Effector CD8-positive, alpha-beta T cell (primary cell): Measurements from ENCODE around the gene UBN1.
"Not testable (repeated sequence)": the region's sequence is repeated elsewhere in the genome, so short reads cannot be mapped to it uniquely, and the experiment has no call there.

Source experiments
- DNase-seq: peaks from one replicate; lab custom pipeline; 2025; lab: John Stamatoyannopoulos, UW

Gene UBN1

DNA sequence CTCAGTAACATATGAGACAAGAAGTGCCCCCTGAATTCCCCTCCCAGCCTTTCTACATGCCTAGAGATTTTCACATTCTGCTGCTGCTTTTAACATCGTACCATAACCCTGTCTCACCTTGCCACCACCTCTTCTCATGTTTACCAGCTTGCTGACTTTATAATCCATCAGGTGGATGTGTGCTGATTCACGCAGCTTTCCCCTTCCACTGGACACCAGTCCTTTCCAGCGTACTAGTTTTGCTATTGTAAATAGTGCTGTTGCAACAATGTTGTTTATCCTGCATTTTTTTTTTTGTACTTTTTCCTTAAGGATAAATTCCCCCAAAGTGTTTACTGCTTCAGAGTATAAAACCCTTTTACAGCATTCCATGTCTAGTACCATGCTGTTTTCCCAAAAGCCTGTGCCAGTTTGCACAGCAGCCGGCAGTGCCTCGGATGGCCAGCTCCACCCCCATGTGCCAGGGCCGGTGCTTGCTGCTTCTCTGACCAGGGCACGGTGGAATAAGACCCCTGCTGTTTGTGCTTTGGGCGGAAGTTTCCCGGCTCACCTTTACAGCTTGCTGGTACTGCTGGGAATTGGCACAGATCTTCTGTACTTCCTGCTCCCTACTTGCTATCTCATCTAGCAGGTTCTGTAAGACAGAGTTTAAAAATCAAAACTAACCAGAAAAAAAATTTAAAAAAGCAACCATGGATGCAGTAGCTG is 41.3 kb downstream of the UBN1 start:
- DNase-seq = no peak

- DNase-seq = no peak
Measured at GRCh38 chr16:4890026-4890425, 42.7 kb downstream of the UBN1 start.

- no peak for DNase-seq
Measured at GRCh38 chr16:4890686-4891085, 43.4 kb downstream of the UBN1 start.

DNA sequence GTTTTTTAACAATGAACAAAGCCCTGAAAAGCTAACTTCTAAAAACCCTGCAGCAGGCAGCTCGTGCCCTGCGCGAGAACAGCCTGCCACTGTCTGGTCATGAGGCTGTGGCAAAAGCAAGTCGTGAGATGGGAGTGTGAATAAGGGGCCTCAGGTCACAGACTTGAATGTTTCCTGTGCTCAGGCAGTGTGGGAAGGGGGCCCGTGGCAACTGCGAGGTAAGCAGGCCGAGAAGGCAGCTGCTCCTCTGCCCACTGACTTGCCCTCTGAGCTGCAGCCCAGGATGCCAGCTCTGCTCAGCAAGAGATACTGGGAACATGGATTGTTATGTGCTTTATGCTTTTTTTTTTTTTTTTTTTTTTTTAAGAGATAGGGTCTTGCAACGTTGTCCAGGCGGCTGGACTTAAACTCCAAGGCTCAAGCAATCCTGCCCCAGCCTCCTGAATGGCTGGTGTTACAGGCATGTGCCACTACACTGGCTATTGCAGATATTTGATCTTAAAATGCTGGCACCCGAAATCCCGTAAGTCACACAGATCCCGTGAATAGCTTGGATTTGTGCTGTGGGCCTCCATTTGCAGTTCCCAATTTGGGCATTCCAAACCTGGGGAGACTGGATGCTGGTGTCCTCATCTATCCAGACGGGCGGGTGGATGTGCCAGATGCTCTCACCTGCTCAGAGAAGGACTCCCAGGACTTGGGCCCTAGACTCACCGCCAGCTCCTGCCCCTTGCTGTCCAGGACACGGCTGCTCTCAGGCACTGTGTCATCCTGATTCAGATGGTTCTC is 44.0 kb downstream of the UBN1 start:
- no peak for DNase-seq

DNA sequence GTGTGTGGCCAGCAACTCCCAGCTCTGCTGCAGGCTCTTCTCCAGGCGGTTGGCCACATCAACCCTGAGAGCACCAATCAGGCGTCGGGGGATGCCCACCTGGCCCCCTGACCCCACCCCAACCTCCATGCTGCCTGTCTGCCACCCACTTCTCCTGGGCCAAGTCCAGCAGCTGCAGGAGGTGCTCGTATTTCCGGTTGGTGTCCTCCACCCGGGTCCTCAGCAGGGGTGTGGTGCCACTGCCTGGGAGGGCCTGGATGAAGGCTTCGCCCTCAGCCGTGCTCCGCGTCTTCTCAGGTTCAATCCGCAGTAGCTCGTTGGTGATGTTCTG is 44.6 kb downstream of the UBN1 start:
- DNase-seq = no peak

- no peak for DNase-seq
Measured at GRCh38 chr16:4892361-4893102, 45.3 kb downstream of the UBN1 start.

DNA sequence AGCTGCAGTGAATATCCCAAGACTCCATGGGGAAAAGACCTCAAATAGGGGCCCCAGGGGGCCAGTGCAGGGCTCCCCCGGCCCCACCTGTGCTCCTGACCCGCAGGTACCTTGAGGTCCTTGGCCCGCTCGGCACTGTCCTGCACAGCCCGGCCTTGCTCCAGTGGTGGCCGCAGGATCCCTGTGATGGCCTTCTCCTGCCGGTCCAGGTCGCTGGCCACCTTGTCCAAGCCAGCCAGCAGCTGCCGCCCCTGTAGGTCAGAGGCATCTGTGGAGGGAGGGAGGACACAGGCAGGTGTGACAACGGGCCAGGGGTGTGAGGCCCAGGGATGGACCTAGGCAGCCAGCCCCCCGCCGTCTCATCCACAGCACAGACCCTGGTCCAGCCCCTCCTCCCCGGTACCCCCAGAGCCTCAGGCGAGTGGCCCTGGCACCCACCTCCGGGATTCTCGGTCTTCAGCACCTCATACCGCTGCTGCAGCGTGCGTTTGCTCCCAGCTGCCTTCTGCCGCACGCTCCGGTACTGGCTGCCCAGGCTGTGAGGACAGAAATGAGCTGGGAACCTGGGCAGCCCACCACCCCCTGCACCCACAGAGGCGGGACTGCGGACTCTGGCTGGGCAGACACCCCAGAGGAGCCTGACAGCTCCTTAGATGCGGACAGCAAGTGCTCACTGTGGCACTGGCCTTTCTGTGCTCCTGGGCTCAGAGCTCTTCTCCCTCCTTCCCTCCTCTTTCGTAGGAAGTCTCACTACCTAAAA is 46.0 kb downstream of the UBN1 start:
- no peak for DNase-seq

DNA sequence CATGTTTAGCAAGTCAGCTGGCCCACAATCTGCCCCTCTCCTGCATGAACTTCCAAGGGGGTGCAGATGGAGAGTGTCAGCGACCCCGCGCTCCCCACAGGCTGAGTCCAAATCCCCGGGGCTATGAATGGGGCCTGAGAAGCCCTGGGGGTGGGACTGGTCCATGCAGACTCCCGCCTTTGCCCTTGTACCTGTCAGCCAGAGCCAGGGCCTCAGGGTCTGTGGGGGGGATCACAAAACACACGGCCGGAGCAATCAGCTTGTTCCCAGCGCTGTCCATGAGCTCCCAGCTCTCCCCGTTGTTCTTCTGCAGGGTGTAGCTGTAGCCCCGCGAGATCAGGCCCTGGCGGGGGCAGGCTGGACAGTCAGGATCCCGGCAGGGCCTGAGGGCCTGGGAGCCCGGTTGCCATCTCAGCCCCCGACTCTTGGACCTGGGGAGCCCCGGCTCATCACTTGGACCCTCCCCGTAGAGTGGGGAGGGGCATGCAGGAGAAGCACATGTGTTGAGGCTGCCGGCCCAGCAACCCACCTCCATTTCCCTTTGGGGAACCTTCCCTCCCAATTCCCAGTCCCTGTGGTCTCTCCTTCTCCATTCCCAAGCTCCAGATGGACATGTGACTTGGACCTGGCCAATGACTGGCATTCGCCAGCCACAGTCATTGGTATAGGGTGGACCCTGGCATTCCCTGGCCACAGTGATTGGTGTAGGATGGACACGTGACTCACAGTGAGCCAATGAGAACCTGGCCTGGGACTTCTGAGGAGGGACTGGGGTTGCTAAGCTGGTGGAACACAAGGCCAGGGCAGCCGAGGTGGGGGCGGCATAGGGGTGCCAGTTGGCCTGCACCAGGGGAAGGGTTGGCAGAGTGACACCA is 47.2 kb downstream of the UBN1 start:
- no peak for DNase-seq

DNA sequence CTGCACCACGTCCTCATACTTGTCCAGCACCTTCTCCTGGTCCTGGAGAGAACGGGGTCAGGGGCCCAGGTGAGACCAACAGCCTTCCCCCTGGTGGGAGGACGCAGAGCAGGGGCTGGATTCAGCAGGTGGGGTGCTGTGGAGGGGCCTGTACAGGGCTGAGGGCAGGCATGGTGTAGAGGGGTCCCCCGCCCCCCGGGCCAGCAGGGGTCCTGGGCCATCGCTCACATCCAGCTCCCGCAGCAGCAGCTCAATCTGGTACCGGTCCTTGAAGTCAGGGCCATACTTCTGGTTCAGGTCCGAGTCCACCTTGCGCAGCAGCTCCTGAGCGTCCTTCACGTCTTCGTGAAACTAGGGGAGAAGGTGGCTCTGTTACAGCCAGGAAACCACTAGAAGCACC is 48.1 kb downstream of the UBN1 start:
- no peak for DNase-seq

GRCh38 chr16:4896761-4897160 is 49.5 kb downstream of the UBN1 start:
- DNase-seq = not testable (repeated sequence)

- DNase-seq = no peak
Measured at GRCh38 chr16:4897328-4897727, 50.0 kb downstream of the UBN1 start.

- DNase-seq = no peak
Measured at GRCh38 chr16:4898811-4899473, 51.7 kb downstream of the UBN1 start.

GRCh38 chr16:4899474-4899846 is 52.2 kb downstream of the UBN1 start:
- no peak for DNase-seq

DNA sequence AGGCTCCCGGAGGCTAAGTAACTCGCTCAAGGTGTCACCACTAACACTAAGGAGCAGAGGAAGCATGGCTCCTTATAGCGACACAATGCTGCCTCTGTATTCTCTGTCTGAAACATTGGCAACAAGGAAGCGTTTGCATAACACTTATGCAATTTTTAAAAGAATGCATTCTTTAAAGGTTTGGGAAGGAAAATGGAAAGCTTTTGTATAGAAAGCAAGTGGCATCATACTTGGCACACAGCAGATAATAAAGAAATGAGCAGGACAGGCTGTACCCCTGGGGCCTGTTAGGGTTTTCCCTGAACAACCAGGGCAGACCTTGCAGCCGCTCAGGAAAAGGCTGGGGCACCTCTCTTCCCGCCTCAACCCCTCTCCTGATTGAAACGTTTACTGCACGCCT is 52.8 kb downstream of the UBN1 start:
- no peak for DNase-seq

DNA sequence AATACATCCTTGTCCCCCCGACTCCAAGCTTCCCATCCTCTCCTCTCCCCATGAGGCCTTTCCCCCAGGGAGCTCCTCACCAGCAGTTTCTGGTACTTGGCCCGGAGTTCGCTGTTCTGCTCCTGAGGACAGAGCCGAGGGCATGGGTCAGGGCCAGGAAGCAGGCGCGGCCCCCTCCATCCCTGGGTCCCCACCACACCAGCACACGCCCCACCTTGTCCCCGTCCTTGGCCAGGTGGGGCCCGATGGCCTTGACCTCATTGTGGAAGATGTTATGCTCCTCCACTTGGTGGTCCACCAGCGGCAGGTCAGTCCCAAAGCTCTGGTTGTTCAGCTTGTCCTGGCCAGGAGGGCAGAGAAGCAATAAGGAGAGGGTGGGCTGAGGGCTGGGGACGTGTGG is 53.5 kb downstream of the UBN1 start:
- DNase-seq = no peak

DNA sequence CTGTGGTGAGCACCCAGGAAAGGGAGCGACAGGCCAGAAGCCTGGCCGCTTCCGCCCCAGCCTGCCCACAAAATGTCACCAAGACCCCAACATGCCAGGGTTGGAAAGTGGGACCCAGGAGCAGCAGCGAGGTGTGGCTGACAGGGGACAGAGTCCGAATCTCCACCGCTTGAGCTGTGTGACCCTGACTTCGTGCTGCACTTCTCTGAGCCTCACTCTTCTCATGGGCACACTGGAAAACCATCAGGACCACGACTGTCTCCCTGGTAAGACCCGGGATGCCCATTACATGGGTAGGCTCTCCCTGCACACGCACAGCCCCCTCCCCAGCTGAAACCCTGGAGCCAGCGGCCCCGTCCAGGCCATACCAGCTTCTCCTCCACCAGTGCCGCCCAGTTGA is 54.8 kb downstream of the UBN1 start:
- no peak for DNase-seq

- DNase-seq = no peak
Measured at GRCh38 chr16:4904108-4904941, 57.0 kb downstream of the UBN1 start.

GRCh38 chr16:4904942-4905615 is 57.8 kb downstream of the UBN1 start:
- DNase-seq = no peak

DNA sequence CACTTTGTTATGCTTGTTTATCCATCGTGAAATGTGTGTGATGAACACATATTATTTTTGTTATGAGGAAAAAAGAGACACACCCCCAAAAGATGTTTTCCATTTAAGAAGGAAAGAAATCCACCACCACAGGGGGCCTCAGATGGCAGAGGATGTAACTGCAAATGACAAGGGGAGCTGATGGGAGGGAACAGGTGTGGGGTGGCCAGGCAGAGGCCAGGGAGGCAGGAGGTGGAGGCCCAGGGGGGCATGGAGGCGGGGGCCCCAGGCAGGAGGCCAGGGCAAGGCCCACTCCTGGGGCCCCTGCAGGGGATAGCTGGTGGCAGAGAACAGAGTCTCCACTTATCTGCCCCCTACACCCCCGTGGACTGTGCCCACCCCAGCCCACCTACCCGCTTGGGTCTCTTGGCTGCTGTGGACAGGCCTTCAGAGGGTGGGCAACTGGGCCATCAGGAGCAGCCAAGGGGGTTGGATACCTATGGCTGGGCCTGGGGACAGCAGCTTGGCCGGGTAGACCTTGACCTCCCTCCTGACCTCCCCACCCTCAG is 61.6 kb downstream of the UBN1 start:
- no peak for DNase-seq
